GM12892 (cell line): ENCODE data around the gene ABAT.

Source experiments
- DNase-seq: peaks from one replicate; pipeline ENCODE4 v3.0.0; 2011; ENCODE audit not compliant: insufficient read length
- FAIRE-seq: peaks from 2 replicates; lab custom pipeline; 2011; peaks lifted over from hg19 to GRCh38; lab: Jason Lieb, UNC
- POLR2A ChIP-seq: IDR thresholded peaks from 2 replicates; pipeline ENCODE4 v1.6.1; 2011; ENCODE audit warnings: low read depth, low read length, control low read depth
- POLR2AphosphoS5 ChIP-seq: IDR thresholded peaks from 2 replicates; pipeline ENCODE4 v1.6.1; 2011; ENCODE audit warnings: low read depth, low read length, control low read depth
- TAF1 ChIP-seq: IDR thresholded peaks from 2 replicates; pipeline ENCODE4 v1.6.1; 2011; ENCODE audit warnings: low read depth, mild to moderate bottlenecking, control low read depth, low read length, borderline replicate concordance

The ABAT gene

DNA sequence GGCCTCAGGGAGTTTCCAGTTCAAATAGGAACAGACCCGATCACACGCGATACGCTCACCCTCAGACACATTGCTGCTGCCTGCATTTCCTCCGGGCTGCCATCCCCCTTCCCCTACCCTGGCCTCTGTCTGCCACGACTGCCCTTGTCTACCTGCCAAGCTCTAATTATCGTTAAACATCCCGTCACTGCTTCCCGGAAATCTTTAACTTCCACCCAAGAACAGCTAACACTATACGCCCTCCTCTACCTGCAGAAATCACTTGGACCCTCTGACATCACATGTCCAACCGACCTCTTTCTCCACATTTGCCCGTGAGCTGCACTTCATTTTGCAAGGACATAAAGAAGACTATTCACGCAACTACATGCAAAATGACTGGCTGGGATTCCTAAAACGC lies 40.4 kb downstream of the ABAT start:
- TF ChIP-seq POLR2AphosphoS5 (no peak), TAF1 (no peak), POLR2A (no peak)
- FAIRE-seq (no peak), DNase-seq (no peak)

DNA sequence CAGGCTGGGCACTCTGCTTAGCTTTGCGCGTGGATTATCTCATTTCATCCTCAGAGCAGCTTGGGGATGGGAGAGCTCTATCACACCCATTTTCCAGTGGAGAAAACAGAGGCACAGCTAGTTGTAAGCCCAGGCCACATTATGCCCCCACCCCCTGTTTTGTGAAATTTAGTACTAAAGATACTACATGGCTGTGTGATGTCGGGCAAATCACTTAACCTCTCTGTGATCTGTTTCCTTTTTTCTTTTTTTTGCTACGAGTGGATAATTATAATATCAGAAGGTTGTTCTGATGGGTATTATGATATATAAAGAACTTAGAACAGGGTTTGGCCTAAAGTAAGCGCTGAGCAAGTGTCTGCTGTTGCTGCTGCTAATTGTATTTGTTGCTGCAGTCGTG lies 41.6 kb downstream of the ABAT start:
- FAIRE-seq (no peak), DNase-seq (no peak)
- TF ChIP-seq POLR2A (no peak), POLR2AphosphoS5 (no peak), TAF1 (no peak)

DNA sequence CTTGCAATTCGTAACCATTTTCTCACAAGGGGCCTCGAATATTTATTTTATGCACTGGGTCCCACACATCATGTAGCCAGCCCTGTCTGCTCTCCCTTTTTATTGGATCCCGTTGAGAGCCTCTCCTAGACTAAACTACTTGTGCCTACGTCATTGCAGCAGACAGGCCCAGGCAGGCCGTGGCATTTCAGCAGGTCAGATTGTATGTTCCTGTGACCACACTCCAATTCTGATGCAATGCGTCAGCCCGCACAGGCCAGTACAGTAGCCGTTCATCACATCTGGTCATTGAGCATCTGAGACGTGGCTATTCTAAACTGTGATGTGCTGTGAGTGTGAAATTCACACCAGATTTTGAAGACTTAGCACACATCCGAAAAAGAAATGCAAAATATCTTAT lies 42.2 kb downstream of the ABAT start:
- DNase-seq (no peak), FAIRE-seq (no peak)
- no peak for TF ChIP-seq POLR2A
- no peak for TF ChIP-seq TAF1
- no peak for TF ChIP-seq POLR2AphosphoS5

DNA sequence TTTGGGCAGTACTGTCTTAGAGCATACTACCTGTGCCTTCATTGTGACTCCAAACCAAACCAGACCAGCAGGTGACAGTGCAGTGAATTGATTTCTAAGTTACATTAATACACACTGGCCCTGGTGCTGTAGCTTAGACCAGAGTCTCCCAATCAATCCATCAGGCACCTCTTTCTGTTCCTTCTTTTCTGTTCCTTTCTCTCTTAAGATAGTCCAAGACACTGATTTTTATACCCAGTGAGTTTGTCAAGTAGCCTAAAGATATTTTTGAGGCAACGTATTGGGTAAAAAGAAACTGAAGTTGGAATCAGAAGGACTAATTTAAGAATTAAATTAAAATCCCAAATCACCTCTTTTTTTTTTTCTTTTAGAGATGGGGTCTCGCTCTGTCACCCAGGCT lies 43.1 kb downstream of the ABAT start:
- DNase-seq (no peak), FAIRE-seq (no peak)
- TF ChIP-seq TAF1 (no peak), POLR2AphosphoS5 (no peak), POLR2A (no peak)

DNA sequence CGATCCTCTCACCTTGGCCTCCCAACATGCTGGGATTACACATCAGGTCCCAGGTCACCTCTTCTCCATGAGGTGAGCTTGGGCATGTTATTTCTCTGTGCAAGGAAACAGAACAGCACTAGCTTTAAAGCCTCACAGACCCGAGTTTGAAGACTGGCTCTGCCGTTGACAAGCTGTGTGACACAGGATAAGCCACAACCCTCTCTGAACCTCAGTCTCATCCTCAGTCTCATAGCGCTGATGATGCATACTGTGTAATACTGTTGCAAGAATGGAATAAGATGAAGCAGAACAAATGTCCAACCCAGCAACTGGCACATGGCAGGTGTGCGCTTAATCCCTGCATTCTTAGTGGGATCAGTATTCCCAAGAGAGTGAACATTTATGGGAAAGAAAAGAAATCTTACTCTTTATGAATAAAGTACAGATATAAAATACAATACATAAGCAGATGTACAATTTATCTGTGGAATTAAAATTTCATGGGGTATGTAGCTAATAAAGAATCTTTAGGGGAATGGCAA lies 43.5 kb downstream of the ABAT start:
- TF ChIP-seq POLR2AphosphoS5 = no peak
- TF ChIP-seq TAF1 = no peak
- TF ChIP-seq POLR2A = no peak
- DNase-seq = no peak
- no peak for FAIRE-seq

DNA sequence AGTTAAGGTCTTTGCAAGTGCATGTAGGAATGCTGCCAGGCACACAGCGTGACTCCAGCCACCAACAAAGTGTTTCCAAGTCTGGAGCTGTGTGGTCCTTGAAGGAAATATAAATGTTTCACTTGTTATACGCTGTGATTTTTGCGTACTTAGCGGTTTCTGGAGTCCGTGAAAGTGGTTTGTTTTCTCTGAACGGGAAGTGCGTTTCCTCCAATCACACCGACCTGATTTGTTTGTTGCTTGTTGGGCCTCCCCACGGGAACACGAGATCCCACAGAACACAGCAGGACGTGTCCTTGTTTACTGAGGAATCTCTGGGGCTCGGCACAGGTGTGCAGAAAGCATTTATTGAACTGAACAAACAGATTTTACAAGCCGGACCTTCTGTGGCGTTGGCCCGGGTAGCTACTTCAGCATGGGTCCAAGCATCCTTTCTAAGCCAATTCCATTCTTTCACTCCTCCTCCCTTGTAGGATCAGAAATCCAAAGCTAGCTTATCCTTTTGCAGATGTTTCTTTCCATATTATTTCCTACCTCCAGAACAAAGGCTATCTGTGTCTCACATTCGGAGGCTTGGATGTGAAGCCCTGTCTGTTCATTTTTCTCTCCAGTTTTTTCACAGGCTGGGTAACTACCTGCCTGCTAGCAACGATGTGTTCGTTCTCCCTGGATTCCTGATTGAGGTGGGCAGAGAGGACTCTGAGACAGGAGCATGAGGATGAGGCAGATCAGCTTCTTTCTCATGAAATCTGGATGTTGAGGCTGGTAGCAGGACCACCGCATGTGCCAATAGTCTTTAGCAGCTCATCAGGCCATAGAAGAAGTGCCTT lies 44.6 kb downstream of the ABAT start:
- no peak for DNase-seq
- no peak for FAIRE-seq
- TF ChIP-seq TAF1 (no peak), POLR2A (no peak), POLR2AphosphoS5 (no peak)

DNA sequence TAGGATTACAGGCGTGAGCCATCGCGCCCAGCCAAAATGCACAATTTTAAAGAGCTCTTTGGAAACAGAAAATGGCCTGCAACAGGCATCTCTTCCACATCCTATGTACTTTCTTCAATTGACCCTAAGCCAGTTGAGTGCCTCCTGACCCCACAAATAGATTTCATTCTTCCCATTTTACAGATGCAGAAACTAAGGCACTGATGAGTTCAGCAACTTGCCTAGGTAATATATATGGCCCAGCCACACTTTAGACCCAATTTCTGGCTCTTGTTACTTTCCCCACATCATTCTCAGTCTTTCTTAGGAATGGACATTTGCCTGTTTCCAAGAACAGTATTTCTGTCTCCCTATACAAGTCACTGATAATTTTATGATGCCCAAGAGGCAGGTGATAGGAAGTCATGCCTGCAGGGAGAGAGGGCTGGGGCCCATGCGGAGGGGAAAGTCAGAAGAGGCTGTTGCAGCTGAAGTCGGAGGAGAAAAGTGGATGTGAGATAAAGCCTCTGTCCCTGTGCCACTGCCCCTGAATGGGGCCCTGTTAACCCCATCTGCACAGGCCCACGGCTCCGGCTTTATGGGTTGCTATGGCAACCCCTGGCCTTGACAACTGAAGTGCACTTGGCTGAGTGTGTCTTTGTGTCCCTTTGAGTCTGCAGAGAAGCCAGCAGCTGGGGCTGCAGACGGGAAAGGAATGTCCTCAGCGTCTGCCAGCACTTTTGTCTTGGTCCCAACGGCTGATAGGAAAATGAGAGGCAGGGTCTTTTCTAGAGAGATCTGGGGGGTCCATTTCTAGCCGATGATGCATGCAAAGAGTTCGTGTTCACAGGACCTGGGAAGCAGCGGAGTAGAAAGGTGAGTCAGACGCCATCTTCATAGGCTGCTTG lies 45.9 kb downstream of the ABAT start:
- DNase-seq (no peak), FAIRE-seq (no peak)
- no peak for TF ChIP-seq POLR2A
- TF ChIP-seq POLR2AphosphoS5 = no peak
- TF ChIP-seq TAF1 = no peak

DNA sequence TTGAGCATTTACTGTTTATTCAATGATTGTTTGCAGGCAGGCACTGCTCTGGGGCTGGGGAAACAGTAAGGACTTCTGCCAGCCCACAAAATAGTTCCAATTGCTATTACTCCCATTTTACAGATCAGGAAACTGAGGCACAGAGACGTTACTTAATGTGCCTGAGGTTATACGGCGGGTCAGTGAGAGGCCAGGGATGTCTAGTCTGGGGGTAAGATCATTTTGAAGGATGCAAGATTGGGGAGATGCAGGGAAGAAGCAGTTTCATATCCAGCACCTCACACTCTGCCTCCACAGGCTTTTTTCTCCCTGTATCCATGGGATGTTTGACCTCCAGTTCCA lies 46.5 kb downstream of the ABAT start:
- FAIRE-seq (no peak), DNase-seq (no peak)
- TF ChIP-seq POLR2AphosphoS5 (no peak), TAF1 (no peak), POLR2A (no peak)

DNA sequence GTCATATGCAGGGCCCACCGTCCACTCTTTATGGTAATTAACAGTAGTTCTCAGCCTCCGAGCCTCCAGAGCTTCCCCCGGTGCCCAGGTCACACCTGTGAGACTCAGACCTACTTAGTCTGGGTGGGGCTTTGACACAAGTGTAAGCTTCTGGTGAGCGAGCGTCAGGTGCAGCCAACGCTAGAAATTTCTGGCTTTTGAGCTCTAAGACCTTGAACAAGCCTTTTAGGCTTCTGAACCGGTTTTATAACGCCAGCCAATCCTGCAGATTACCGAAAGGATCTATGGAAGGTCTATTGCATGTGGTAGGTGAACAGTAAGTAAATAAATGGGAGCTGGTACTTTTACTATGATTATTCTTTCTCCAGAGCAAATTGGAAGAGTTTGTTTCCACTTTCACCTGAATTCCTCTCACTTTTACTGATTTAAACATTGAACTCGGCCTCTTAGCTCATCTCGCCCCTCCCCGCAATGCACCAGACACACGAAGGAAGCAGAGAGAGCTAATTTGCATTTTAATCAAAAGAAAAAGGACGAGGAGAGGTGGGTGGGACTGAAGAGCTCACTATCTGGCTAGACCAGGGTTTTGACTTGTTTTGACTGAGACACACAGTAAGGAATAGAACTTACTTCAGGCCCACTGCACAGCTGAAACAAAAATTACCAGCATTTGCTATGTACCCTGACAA lies 47.1 kb downstream of the ABAT start:
- TF ChIP-seq POLR2A = no peak
- FAIRE-seq (no peak), DNase-seq (no peak)

DNA sequence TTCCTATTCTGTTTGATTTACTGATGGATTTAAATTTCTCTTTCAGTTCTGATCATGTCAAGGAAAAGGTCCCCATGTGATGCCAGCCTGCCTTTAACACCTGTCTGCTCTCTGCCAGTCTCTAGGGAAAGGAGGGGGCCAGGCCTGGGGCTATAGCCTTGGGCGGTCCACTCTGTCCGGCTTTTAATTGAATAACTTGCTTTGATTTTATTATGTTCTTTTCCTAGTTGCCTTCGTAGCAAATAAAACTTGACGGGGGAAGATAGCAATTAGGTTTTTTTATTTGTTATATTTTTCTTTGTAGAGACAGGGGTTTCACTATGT lies 47.6 kb downstream of the ABAT start:
- DNase-seq = no peak
- TF ChIP-seq POLR2AphosphoS5 (no peak), POLR2A (no peak), TAF1 (no peak)
- no peak for FAIRE-seq

DNA sequence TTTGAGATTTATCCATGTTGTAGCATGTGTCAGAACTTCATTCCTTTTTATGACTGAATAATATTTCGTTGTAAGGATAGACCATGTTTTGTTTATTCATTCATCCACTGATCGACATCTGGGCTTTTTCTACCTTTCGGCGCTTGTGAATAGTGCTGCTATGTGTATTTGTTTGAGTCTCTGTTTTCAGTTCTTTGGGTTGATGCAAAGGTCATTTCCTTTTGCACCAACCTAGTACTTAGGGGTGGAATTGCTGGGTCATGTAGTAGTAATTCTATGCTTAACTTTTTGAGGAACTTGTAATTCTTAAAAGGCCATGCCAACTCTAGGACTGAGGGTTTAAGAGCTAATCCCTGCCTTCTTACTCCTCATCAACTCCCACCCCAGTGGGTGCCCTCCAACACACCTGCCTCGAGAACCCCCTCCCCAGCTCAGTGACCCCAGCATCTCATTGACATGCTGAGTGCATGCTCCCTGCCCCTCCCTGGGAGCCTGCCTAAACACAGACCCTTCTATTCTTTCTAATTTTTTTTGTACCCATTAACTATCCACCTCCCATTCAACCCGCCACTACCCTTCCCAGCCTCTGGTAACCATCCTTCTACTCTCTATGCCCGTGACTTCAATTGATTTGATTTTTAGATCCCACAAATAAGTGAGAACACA lies 51.2 kb downstream of the ABAT start:
- TF ChIP-seq TAF1 (no peak), POLR2AphosphoS5 (no peak), POLR2A (no peak)
- DNase-seq (no peak), FAIRE-seq (no peak)

DNA sequence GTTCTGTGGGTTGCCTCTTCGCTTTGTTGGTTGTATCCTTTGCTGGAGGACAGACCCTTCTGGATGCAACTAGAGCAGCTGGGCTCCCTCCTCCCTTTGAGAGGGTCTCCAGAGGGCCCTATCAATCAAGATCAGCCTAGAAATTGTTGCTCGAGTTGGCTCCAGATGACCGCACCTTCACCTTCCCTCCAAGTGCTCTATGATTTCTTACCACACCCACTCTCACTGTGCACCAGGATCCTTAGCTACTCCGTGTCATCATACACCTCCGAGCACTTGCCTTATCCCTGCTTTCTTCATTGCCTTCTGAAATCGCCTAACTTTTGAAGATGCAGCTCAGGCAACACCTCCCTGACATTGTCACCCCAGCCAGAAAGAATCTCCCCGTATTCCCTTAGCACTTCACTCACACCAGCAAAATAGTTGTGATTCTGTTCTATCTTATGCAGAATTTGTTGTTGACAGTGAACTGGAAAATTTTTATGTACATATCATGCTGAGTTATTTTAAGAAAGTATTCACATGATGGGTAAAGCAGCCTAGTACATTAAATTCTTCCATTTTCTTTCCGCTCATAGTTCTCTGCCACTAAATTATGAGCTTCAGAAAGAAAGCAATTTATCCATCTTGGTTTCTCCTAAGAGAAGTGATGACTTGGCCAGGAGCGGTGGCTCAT lies 52.9 kb downstream of the ABAT start:
- TF ChIP-seq TAF1 (no peak), POLR2AphosphoS5 (no peak), POLR2A (no peak)
- DNase-seq = no peak
- FAIRE-seq = no peak
